H1 (cell line): ENCODE data around the gene TNS1. TPM values are rescaled to one million over a fixed set of nuclear protein-coding genes. Genes with fewer than 3 reads are reported as not detected.

Experiments used
- CTCF ChIA-PET: fragments of 300-600 bp; sonication (Branson Sonifier 250); formaldehyde crosslinking; loops from one replicate; lab custom pipeline; 2021; ENCODE audit not compliant: partially characterized antibody; lab: Charles Lee
- POLR2A ChIA-PET: fragments of 300-600 bp; sonication (Branson Sonifier 250); formaldehyde crosslinking; loops from one replicate; lab custom pipeline; 2021; ENCODE audit warnings: inconsistent platforms; ENCODE audit not compliant: partially characterized antibody; lab: Charles Lee
- DNase-seq, 2 experiments: peaks; one replicate each; pipeline versions ENCODE4 v3.0.0 to v3.0.0-alpha.2; 2010 to 2022; ENCODE audit warnings: low spot score in 2 of 2, low read depth in 1 of 2, mixed read lengths in 1 of 2
- FAIRE-seq: peaks from 2 replicates; lab custom pipeline; 2011; peaks lifted over from hg19 to GRCh38; lab: Jason Lieb, UNC
- H2AFZ ChIP-seq: 2 replicates; pipeline ENCODE4 v1.8.1; 2012; ENCODE audit warnings: low read length, inconsistent platforms
- H2AK5ac ChIP-seq: 2 replicates; pipeline ENCODE4 v1.6.1; 2013; ENCODE audit warnings: low read depth, low read length
- H2BK120ac ChIP-seq: replicated peaks from 2 replicates; pipeline ENCODE3; 2013; ENCODE audit warnings: low read depth, low read length, inconsistent platforms
- H2BK12ac ChIP-seq: 2 replicates; pipeline ENCODE4 v1.6.1; 2013; ENCODE audit warnings: low read depth, low read length
- H2BK15ac ChIP-seq: 2 replicates; pipeline ENCODE4 v1.6.1; 2013; ENCODE audit warnings: low read length
- H2BK20ac ChIP-seq: 2 replicates; pipeline ENCODE4 v1.6.1; 2013; ENCODE audit warnings: low read length
- H2BK5ac ChIP-seq: 2 replicates; pipeline ENCODE4 v1.6.1; 2013; ENCODE audit warnings: low read depth, low read length
- H3K14ac ChIP-seq: 2 replicates; pipeline ENCODE4 v1.6.1; 2013; ENCODE audit warnings: inconsistent platforms; ENCODE audit not compliant: insufficient read length
- H3K18ac ChIP-seq: 2 replicates; pipeline ENCODE4 v1.6.1; 2013; ENCODE audit warnings: low read length; ENCODE audit errors: extremely low read depth
- H3K23ac ChIP-seq: 2 replicates; pipeline ENCODE4 v1.6.1; 2013; ENCODE audit warnings: inconsistent platforms; ENCODE audit not compliant: insufficient read length
- H3K23me2 ChIP-seq: 2 replicates; pipeline ENCODE4 v1.6.1; 2013; ENCODE audit warnings: low read depth, low read length
- H3K27ac ChIP-seq: 2 replicates; pipeline ENCODE4 v1.6.1; 2011; ENCODE audit warnings: low read depth, low read length, inconsistent platforms
- H3K27me3 ChIP-seq, 4 experiments: replicated peaks in 1 of 4; 1 replicate in 1 of 4; 2 replicates in 3 of 4; pipeline versions ENCODE4 v1.6.1 to v1.8.1; 2011 to 2013; ENCODE audit warnings: low read length in 3 of 4, mild to moderate bottlenecking in 3 of 4, inconsistent platforms in 2 of 4, mixed read lengths in 2 of 4, moderate library complexity in 1 of 4; ENCODE audit not compliant: control insufficient read depth in 3 of 4, insufficient read depth in 3 of 4; ENCODE audit errors: extremely low read depth in 1 of 4
- H3K36me3 ChIP-seq, 4 experiments: 2 replicates each; pipeline versions ENCODE4 v1.6.1 to v1.8.1; 2011 to 2013; ENCODE audit warnings: mild to moderate bottlenecking in 4 of 4, low read length in 3 of 4, moderate library complexity in 2 of 4, control low read depth in 1 of 4, inconsistent platforms in 1 of 4; ENCODE audit not compliant: insufficient read depth in 4 of 4, control insufficient read depth in 2 of 4
- H3K4ac ChIP-seq: replicated peaks from 2 replicates; pipeline ENCODE3; 2013; ENCODE audit warnings: low read length, low read depth, mixed read lengths, inconsistent platforms; ENCODE audit not compliant: insufficient read length
- H3K4me1 ChIP-seq, 4 experiments: replicated peaks in 1 of 4; 1 replicate in 1 of 4; 2 replicates in 3 of 4; pipeline versions ENCODE4 v1.6.1 to v1.8.1; 2011 to 2013; ENCODE audit warnings: low read length in 3 of 4, inconsistent platforms in 2 of 4, mixed read lengths in 1 of 4; ENCODE audit not compliant: insufficient read depth in 4 of 4, control insufficient read depth in 3 of 4
- H3K4me2 ChIP-seq, 2 experiments: 2 replicates each; pipeline versions ENCODE4 v1.6.1 to v1.8.1; 2011 to 2013; ENCODE audit warnings: low read depth in 2 of 2, low read length in 2 of 2, control low read depth in 1 of 2, inconsistent platforms in 1 of 2, mild to moderate bottlenecking in 1 of 2; ENCODE audit not compliant: insufficient read depth in 1 of 2
- H3K4me3 ChIP-seq, 4 experiments: fragments of 200-600, 300-600 bp in 1 of 4; sonication (generic), shearing (Covaris generic), sonication (Bioruptor Twin) in 1 of 4; 2 replicates each; pipeline versions ENCODE4 v1.5.1 to v1.8.1; 2011 to 2016; ENCODE audit warnings: low read length in 4 of 4, low read depth in 3 of 4, control low read depth in 2 of 4, inconsistent platforms in 2 of 4, mild to moderate bottlenecking in 2 of 4, mixed read lengths in 1 of 4, moderate library complexity in 1 of 4; ENCODE audit not compliant: insufficient read depth in 2 of 4; ENCODE audit errors: extremely low read depth in 1 of 4
- H3K56ac ChIP-seq: replicated peaks from 2 replicates; pipeline ENCODE3; 2013; ENCODE audit warnings: low read depth, mild to moderate bottlenecking, mixed read lengths, low read length, inconsistent platforms; ENCODE audit not compliant: insufficient read length
- H3K79me1 ChIP-seq: 2 replicates; pipeline ENCODE4 v1.6.1; 2013; ENCODE audit warnings: low read depth, low read length, control low read depth
- H3K79me2 ChIP-seq, 2 experiments: 2 replicates each; pipeline versions ENCODE4 v1.6.1 to v1.8.1; 2012 to 2013; ENCODE audit warnings: low read length in 2 of 2, mild to moderate bottlenecking in 2 of 2, inconsistent platforms in 1 of 2; ENCODE audit not compliant: insufficient read depth in 2 of 2, control insufficient read depth in 1 of 2
- H3K9ac ChIP-seq, 4 experiments: replicated peaks in 1 of 4; 1 replicate in 1 of 4; 2 replicates in 3 of 4; pipeline versions ENCODE4 v1.6.1 to v1.8.1; 2011 to 2013; ENCODE audit warnings: low read depth in 3 of 4, low read length in 3 of 4, control low read depth in 2 of 4, mild to moderate bottlenecking in 2 of 4, moderate library complexity in 2 of 4, inconsistent platforms in 1 of 4; ENCODE audit errors: extremely low read depth in 1 of 4
- H3K9me3 ChIP-seq, 2 experiments: 2 replicates each; pipeline versions ENCODE4 v1.6.1 to v1.8.1; 2012 to 2013; ENCODE audit warnings: mild to moderate bottlenecking in 2 of 2, moderate library complexity in 2 of 2, control low read depth in 1 of 2, inconsistent platforms in 1 of 2, low read depth in 1 of 2, low read length in 1 of 2, mixed read lengths in 1 of 2; ENCODE audit not compliant: insufficient read depth in 2 of 2
- H4K20me1 ChIP-seq, 2 experiments: replicated peaks in 1 of 2; 2 replicates each; pipeline versions ENCODE3 to v1.8.1; 2011 to 2013; ENCODE audit warnings: inconsistent platforms in 2 of 2, low read length in 2 of 2, mild to moderate bottlenecking in 1 of 2; ENCODE audit not compliant: insufficient read depth in 2 of 2, control insufficient read depth in 1 of 2
- H4K5ac ChIP-seq: 2 replicates; pipeline ENCODE4 v1.6.1; 2013; ENCODE audit warnings: low read length, low read depth, mixed read lengths, inconsistent platforms; ENCODE audit not compliant: insufficient read length
- H4K8ac ChIP-seq: 2 replicates; pipeline ENCODE4 v1.8.0; 2013; ENCODE audit warnings: mild to moderate bottlenecking, moderate library complexity, low read length, inconsistent platforms; ENCODE audit not compliant: insufficient read depth; ENCODE audit errors: extremely low read depth
- H4K91ac ChIP-seq: replicated peaks from 2 replicates; pipeline ENCODE3; 2013; ENCODE audit warnings: low read length, mixed read lengths, inconsistent platforms; ENCODE audit not compliant: insufficient read length
- BCL11A ChIP-seq, 2 experiments: IDR thresholded peaks; one replicate each; pipeline ENCODE4 v1.6.1; 2011; ENCODE audit warnings: low read depth in 2 of 2, low read length in 2 of 2, mild to moderate bottlenecking in 2 of 2
- JUN ChIP-seq: IDR thresholded peaks from 2 replicates; pipeline ENCODE4 v1.6.1; 2011; ENCODE audit warnings: low read depth, mild to moderate bottlenecking, improper control_type of control experiment, low read length
- RXRA ChIP-seq: IDR thresholded peaks from 2 replicates; pipeline ENCODE4 v1.6.1; 2011; ENCODE audit warnings: low read depth, mild to moderate bottlenecking, low read length, moderate library complexity; ENCODE audit not compliant: insufficient read depth
- SP1 ChIP-seq: IDR thresholded peaks from 2 replicates; pipeline ENCODE4 v1.6.1; 2011; ENCODE audit warnings: low read depth, low read length
- TAF1 ChIP-seq: IDR thresholded peaks from 2 replicates; pipeline ENCODE4 v1.6.1; 2011; ENCODE audit warnings: mild to moderate bottlenecking, low read depth, low read length
- WGBS, 2 experiments: shearing (Covaris generic) in 1 of 2; methylation state at CpG; one replicate each; pipeline versions ENCODE4 v1.1.6 to v1.1.7; 2013 to 2015; ENCODE audit warnings: low lambda C conversion rate in 2 of 2, mixed read lengths in 2 of 2, inconsistent platforms in 1 of 2, low coverage in 1 of 2, missing lambda C conversion rate in 1 of 2; ENCODE audit not compliant: insufficient replicate concordance in 2 of 2, insufficient coverage in 1 of 2, insufficient read length in 1 of 2; ENCODE audit errors: extremely low coverage in 1 of 2, missing lambda C conversion rate in 1 of 2; 5-methylcytosine and 5-hydroxymethylcytosine counted together
- polyA plus RNA-seq, 7 experiments: library from polyadenylated mRNA; depleted of rRNA in 3 of 7; stranded (reverse) in 5 of 7; unstranded in 2 of 7; fragments of >200 nt in 5 of 7; fragments of 200-250 nt in 2 of 7; gene quantifications; 1 replicate in 5 of 7; 2 replicates in 1 of 7; 4 replicates in 1 of 7; pipeline versions ENCODE4 v1.2.1 to v1.2.3, GENCODE V29; 2011 to 2013; ENCODE audit warnings: missing spikeins in 2 of 7, mixed read lengths in 2 of 7
- total RNA-seq: library from RNA; stranded (reverse); fragmentation: NEBNext Ultra II Directional; extraction: Animal tissue kit (Norgen Biotek cat#: 25700); gene quantifications from 2 replicates; pipeline ENCODE4 v1.2.1, GENCODE V29; 2021

TNS1 gene
- total and polyA plus RNA-seq, 2 of the 8 experiments (the other 6 are each of a cell fraction or from before 2014, with no cell fraction given): 1.5 to 5.1 TPM

GRCh38 chr2:217863883-217864282 lies 138.9 kb downstream of the TNS1 start:
- no peak for FAIRE-seq
- Histone ChIP-seq H2BK15ac (no peak overlapping the region), H3K4ac (no peak overlapping the region), H3K4me1 (peaks cover 0 to 8% (median 2%) of the 10 kb centered on the region in 4 experiments; a peak in 5 of 7 replicates), H2AK5ac (no peak overlapping the region), H4K5ac (no peak overlapping the region), H3K79me2 (no peaks in the 10 kb centered on the region), H3K27ac (no peak overlapping the region), H3K4me2 (no peak overlapping the region), H2AFZ (no peak overlapping the region), H3K56ac (no peak overlapping the region), H2BK120ac (no peak overlapping the region), H3K23me2 (no peaks in the 10 kb centered on the region), H3K36me3 (no peaks in the 10 kb centered on the region), H3K9ac (no peak overlapping the region), H3K9me3 (no peaks in the 10 kb centered on the region), H4K20me1 (no peaks in the 10 kb centered on the region), H2BK5ac (peak overlapping the region; percentile 18; the same call in 1 of the 2 replicates), H4K91ac (no peak overlapping the region), H3K18ac (no peak overlapping the region), H3K4me3 (no peak overlapping the region), H3K14ac (no peak overlapping the region), H3K27me3 (no peaks in the 10 kb centered on the region), H2BK12ac (no peak overlapping the region), H3K23ac (no peak overlapping the region), H2BK20ac (peak overlapping the region; percentile 2; the same call in 1 of the 2 replicates), H4K8ac (no peak overlapping the region), H3K79me1 (no peaks in the 10 kb centered on the region)
- WGBS, 2 experiments: 86% methylated on average over 5 of the region's 5 CpGs; no CpG with 5 or more reads in 1 of the 2 experiments
- DNase-seq: no peak
- POLR2A ChIA-PET: interaction anchor here (1.4 kb wide), 1 partner anchor 51 kb away, joined by 3 read pairs; no protein-coding TSS in a partner anchor
- CTCF ChIA-PET: interaction anchor here (0.7 to 6.7 kb wide), 6 partner anchors 14 to 74 kb away, joined by 3 to 46 read pairs (median 6); no protein-coding TSS in a partner anchor
- no peak for TF ChIP-seq TAF1
- TF ChIP-seq SP1: no peak
- TF ChIP-seq JUN: no peak
- no peak for TF ChIP-seq RXRA
- TF ChIP-seq BCL11A (IDR thresholded peaks at IDR 0.05; ENCODE audit: low read depth in 2 of 2, low read length in 2 of 2): no peak
